ENCODE measurements around the gene CPED1.
"Not testable (repeated sequence)": the region's sequence is repeated elsewhere in the genome, so short reads cannot be mapped to it uniquely, and the experiment has no call there.

The CPED1 gene

GRCh38 chr7:120997882-120998474, 9.5 kb downstream of the CPED1 start:
- DNase-seq: no peak

GRCh38 chr7:120998520-120998919, 10.0 kb downstream of the CPED1 start:
- no peak for DNase-seq

GRCh38 chr7:120998996-120999565, 10.6 kb downstream of the CPED1 start:
- no peak for DNase-seq

GRCh38 chr7:121000081-121000983, 11.8 kb downstream of the CPED1 start:
- no peak for DNase-seq

- no peak for DNase-seq
Observed at GRCh38 chr7:121001234-121001906, 12.9 kb downstream of the CPED1 start.

GRCh38 chr7:121002048-121002756, 13.7 kb downstream of the CPED1 start:
- no peak for DNase-seq

GRCh38 chr7:121002757-121003200, 14.3 kb downstream of the CPED1 start:
- no peak for DNase-seq

- no peak for DNase-seq
Observed at GRCh38 chr7:121003986-121004685, 15.6 kb downstream of the CPED1 start.

GRCh38 chr7:121005058-121005457, 16.5 kb downstream of the CPED1 start:
- not testable (repeated sequence) for DNase-seq

GRCh38 chr7:121005996-121006584, 17.6 kb downstream of the CPED1 start:
- DNase-seq: no peak

- DNase-seq: no peak
Observed at GRCh38 chr7:121006711-121007315, 18.3 kb downstream of the CPED1 start.

GRCh38 chr7:121008816-121009215, 20.3 kb downstream of the CPED1 start:
- no peak for DNase-seq

- no peak for DNase-seq
Observed at GRCh38 chr7:121011401-121011800, 22.9 kb downstream of the CPED1 start.

GRCh38 chr7:121012170-121012874, 23.8 kb downstream of the CPED1 start:
- DNase-seq: no peak

- DNase-seq: no peak
Observed at GRCh38 chr7:121012919-121013318, 24.4 kb downstream of the CPED1 start.

GRCh38 chr7:121015560-121015959, 27.0 kb downstream of the CPED1 start:
- no peak for DNase-seq

- no peak for DNase-seq
Observed at GRCh38 chr7:121016966-121017365, 28.5 kb downstream of the CPED1 start.

- DNase-seq: no peak
Observed at GRCh38 chr7:121017586-121017985, 29.1 kb downstream of the CPED1 start.

GRCh38 chr7:121019018-121019417, 30.5 kb downstream of the CPED1 start:
- DNase-seq: no peak

- DNase-seq: no peak
Observed at GRCh38 chr7:121020249-121020988, 31.9 kb downstream of the CPED1 start.
